ENCODE measurements around the gene TTC14.
"Not testable (repeated sequence)": the region's sequence is repeated elsewhere in the genome, so short reads cannot be mapped to it uniquely, and the experiment has no call there.

TTC14 gene

GRCh38 chr3:180601688-180602666 lies at the start of gene TTC14:
Gene TTC14, plus strand, starts transcription at chr3:180602163. Its CDS starts 99 bp downstream, at chr3:180602262.
- peak; percentile 98 for DNase-seq

DNA sequence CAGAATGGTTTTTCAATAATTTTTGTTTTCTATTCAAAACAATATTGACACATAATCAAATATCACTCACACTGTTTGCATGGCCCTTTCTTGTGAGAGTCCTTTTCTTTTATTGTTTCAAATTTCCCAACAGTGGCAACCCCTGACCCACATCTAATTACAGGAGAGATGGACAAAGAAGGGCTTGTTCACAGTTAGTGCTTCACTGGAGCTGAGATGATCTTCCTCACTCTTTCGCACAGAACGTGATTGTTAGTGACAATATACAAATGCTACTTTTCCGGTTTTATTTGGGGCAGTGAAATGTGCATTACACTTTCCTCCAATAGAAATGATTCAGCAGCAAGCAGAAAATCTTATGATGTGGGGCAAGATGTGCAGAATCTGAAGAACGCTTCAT lies 38.6 kb upstream of the TTC14 start:
- no peak for DNase-seq

- no peak for DNase-seq
Measured at GRCh38 chr3:180564676-180565075, 37.3 kb upstream of the TTC14 start.

DNA sequence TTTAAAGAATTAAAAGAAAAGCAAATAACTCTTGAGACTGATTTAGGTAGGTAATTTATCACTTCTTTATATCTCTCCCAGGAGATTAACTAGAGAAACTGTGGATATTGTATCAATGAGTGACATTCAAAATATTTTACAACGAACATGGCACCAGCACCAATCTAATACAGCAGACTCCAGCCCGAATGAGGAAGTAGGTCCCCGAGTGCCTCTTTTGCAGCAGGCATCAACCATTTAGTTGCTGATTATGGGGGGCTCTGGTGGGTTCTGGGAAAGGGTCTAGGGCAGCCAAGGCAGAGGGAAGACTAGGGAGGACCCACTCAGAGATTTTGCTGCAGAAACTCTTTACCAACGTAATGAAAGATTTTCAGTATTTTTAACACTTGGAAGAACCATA lies 31.7 kb upstream of the TTC14 start:
- no peak for DNase-seq

- no peak for DNase-seq
Measured at GRCh38 chr3:180571831-180572598, 29.9 kb upstream of the TTC14 start.

- DNase-seq: no peak
Measured at GRCh38 chr3:180575571-180575970, 26.4 kb upstream of the TTC14 start.

GRCh38 chr3:180580934-180581333 lies 21.0 kb upstream of the TTC14 start:
- DNase-seq: no peak

DNA sequence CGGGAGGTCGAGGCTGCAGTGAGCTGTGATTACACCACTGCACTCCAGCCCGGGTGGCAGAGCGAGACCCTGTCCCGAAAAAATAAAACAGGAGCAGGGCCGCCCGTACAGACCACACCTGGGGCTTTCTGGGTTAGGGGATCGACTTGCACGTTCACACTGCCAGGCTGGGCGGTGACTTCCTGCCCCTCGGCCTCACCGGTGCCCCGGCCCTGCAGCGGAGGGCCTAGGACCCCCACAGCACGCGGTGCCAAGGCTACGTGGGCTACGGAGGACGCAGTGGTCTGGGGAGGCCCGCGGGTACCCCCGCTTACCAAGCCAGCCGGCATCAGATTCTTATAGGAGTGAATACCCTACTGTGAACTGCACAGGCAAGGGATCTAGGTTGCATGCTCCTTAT lies 11.6 kb upstream of the TTC14 start:
- no peak for DNase-seq

- DNase-seq: not testable (repeated sequence)
Measured at GRCh38 chr3:180593631-180594030, 8.3 kb upstream of the TTC14 start.

DNA sequence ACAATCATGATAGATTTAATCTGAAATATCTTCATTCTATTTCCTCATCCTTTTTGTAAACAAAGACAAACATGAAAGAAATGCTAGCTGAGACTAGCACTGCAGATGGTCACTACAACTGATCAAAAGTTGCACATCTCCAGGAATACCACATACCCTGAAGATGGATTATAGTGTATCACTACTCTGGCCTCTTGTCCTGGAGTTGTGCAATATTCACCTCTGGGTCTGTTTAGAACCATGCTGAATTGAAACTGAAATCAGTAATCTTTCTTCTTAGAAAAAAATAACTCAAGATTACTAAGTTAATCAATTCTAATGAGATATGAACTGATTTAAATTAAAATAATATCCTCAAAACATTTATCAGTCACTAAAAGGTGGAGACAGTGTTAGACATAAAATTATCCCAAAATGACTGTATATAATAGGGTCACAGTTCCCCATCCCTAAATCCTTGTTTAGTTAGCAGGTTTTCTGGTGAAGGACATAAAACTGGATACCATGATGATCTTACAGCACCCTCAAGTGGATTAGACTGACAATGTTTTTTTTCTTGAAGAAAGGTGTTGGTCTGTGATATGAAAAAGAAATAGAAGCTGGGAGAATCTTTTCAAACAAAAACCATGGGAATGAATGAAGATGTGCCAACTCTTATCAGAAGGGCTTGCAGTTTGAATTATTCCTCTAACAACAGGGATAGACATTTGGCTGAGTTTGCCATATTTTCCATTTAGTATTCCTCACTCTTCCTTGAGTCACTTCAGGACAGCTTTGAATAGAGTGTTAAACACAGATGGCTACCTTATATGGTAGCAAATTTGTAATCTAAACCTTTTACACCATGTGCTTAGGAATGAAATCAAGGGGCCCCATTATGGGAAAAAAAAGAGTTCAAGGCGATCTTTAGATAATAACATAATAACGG lies 7.1 kb upstream of the TTC14 start:
- DNase-seq: peak; percentile 49

GRCh38 chr3:180595559-180595935 lies 6.4 kb upstream of the TTC14 start:
- no peak for DNase-seq

DNA sequence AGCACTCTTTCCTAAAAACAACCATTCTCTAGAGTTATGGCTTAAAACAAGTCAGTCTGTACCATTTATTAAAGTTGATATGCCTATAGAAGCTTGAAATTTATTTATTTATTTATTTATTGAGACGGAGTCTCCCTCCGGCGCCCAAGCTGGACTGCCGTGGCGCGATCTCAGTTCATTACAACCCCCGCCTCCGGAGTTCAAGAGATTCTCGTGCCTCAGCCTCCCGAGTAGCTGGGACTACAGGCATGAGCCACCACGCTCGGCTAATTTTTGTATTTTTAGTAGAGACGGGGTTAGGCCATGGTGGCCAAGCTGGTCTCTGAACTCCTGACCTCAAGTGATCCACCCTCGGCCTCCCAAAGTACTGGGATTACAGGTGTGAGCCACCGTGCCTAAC lies 1.5 kb upstream of the TTC14 start:
- DNase-seq: no peak

DNA sequence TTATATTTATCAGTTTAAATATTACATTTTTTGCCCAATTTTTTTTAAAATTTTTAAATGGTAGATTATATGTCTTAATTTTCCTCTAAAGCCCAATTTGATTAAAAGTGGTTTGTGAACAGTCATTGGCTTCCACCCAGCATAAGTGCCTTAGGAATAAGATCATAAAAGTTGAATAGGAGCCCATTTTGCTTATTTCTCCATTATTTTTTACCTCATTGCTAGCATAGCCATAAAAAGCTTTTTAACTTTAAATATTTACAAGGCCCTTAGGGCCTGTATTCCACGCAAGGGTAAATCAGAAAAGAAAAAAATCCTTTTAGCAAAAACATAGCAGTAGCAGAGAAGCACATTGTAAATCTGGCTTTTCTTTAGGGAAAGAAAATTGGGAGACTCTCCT lies 9.0 kb downstream of the TTC14 start:
- no peak for DNase-seq

GRCh38 chr3:180612364-180612763 lies 10.4 kb downstream of the TTC14 start:
- no peak for DNase-seq

GRCh38 chr3:180615954-180616353 lies 14.0 kb downstream of the TTC14 start:
- DNase-seq: no peak

DNA sequence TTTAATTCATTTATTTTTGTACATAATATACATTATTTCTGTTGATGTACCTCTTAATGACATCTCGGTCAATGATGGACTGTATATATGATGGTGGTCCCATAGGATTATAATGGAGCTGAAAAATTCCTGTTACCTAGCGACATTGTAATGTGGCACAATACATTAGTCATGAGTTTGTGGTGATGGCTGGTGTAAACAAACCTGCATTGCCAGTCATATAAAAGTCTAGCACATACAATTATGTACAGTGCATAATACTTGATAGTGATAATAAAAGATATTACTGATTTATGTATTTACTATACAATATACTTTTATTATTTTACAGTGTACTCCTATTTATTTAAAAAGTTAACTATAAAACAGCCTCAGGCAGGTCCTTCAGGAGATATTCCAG lies 15.1 kb downstream of the TTC14 start:
- DNase-seq: no peak

DNA sequence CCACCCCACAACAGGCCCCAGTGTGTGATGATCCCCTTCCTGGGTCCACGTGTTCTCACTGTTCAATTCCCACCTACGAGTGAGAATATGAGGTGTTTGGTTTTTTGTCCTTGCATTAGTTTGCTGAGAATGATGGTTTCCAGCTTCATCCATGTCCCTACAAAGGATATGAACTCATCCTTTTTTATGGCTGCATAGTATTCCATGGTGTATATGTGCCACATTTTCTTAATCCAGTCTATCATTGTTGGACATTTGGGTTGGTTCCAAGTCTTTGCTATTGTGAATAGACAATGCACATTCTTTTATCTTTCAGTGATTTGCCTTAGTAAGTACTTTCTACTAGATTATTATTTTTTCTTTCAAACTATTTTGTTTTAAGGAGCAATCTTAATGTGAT lies 16.6 kb downstream of the TTC14 start:
- DNase-seq: not testable (repeated sequence)

DNA sequence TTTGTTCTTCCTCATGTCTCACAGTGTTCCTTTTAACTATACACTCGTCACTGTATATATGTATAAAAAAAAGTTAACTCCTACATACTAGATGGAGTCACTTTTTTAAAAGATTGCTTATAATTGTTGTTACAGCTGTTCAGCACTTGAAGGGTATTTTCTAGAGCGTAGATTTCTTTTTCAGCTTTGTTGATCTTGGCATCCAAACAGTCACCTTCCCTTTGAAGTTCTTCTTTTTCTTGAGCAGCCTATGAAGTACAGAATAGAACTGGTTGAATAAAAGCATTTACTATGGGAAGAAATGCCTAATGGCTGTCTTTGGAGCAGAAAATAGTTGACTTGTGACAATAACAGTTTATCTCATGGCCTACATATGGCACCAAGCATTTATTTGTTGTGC lies 17.8 kb downstream of the TTC14 start:
- DNase-seq: no peak

- DNase-seq: no peak
Measured at GRCh38 chr3:180624714-180625113, 22.8 kb downstream of the TTC14 start.

DNA sequence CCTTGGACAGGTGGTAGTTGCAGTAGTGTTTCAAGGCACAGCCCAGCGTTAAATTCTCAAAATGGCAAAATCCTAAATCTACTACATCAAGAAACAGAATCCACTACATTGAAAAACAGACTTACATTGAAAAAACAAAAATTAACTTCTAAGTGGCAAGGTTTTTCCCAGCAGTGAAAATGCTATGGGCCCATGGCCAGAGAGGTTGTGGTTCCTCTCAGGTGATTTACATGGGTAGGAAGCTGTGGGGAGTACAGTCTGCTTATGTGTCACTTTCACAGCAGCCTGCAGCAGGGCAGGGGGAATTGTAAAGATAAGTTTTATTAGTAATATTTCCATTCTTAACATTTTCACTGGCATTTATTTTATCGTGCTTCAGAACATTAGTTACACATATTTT lies 24.9 kb downstream of the TTC14 start:
- no peak for DNase-seq

- no peak for DNase-seq
Measured at GRCh38 chr3:180630371-180630770, 28.4 kb downstream of the TTC14 start.

- peak; percentile 18 for DNase-seq
Measured at GRCh38 chr3:180631317-180631716, 29.4 kb downstream of the TTC14 start.

DNA sequence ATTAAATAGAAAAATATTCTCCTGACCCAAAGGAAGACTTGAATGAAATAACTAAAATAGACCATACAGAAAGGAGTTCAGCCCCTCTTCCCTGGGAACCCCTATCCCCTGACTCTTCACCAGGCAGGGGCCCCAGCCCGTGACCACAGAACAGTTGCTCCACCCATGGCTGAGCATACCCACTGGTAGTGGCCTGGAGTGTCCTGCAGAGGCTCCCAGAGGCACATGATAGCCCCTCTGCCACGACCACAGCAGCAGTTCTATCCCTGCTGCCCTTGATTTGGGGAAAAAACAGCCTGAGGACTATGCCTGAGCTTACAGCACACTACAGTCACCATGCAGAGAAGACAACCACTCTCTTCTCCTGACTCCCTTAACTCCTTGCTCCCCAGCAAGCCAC lies 31.8 kb downstream of the TTC14 start:
- peak; percentile 19 for DNase-seq

Measured in hematopoietic multipotent progenitor cell treated with erythropoietin and hydrocortisone succinate and interleukin-3 and kit ligand, for 4 days (in vitro differentiated cells).